ENCODE measurements around the gene ARHGEF40.

GRCh38 chr14:21099596-21099985 is 29.5 kb downstream of the ARHGEF40 start:
- no peak for TF ChIP-seq CTCF (IDR thresholded peaks at IDR 0.05)
- no peak for TF ChIP-seq JUN (CRISPR knock-in tag; IDR thresholded peaks at IDR 0.05)
- TF ChIP-seq ZNF232 (CRISPR knock-in tag; IDR thresholded peaks at IDR 0.05) = no peak

Measured in WTC11 (cell line).